Duodenal mucosa (tissue), 2 donors: Measurements from ENCODE around the gene PTOV1.
A peak's percentile ranks its signal among the peaks of the same experiment; 100 is the strongest.
"Not testable (repeated sequence)": the region's sequence is repeated elsewhere in the genome, so short reads cannot be mapped to it uniquely, and the experiment has no call there.

Source experiments
- H3K27ac ChIP-seq: one replicate; pipeline ENCODE4 v1.7.0; 2013; ENCODE audit warnings: low read depth, low read length
- H3K27me3 ChIP-seq, 2 donors: one replicate each; pipeline ENCODE4 v1.7.0; 2013; ENCODE audit warnings: low read length in 2 of 2, control low read depth in 1 of 2; ENCODE audit not compliant: insufficient read depth in 2 of 2, control insufficient read depth in 1 of 2
- H3K36me3 ChIP-seq, 2 donors: one replicate each; pipeline ENCODE4 v1.7.0; 2013; ENCODE audit warnings: low read length in 2 of 2, control low read depth in 1 of 2; ENCODE audit not compliant: insufficient read depth in 2 of 2, control insufficient read depth in 1 of 2
- H3K4me1 ChIP-seq, 2 donors: one replicate each; pipeline ENCODE4 v1.7.0; 2013; ENCODE audit warnings: low read length in 2 of 2, control low read depth in 1 of 2; ENCODE audit not compliant: insufficient read depth in 2 of 2, control insufficient read depth in 1 of 2
- H3K4me3 ChIP-seq, 2 donors: one replicate each; pipeline ENCODE4 v1.7.0; 2013; ENCODE audit warnings: low read length in 2 of 2, low read depth in 1 of 2
- H3K9ac ChIP-seq, 2 donors: one replicate each; pipeline ENCODE4 v1.7.0; 2013; ENCODE audit warnings: low read length in 2 of 2, low read depth in 1 of 2
- H3K9me3 ChIP-seq, 2 donors: one replicate each; pipeline ENCODE4 v1.7.0; 2013; ENCODE audit warnings: low read length in 2 of 2, control low read depth in 1 of 2; ENCODE audit not compliant: control insufficient read depth in 1 of 2

The PTOV1 gene

DNA sequence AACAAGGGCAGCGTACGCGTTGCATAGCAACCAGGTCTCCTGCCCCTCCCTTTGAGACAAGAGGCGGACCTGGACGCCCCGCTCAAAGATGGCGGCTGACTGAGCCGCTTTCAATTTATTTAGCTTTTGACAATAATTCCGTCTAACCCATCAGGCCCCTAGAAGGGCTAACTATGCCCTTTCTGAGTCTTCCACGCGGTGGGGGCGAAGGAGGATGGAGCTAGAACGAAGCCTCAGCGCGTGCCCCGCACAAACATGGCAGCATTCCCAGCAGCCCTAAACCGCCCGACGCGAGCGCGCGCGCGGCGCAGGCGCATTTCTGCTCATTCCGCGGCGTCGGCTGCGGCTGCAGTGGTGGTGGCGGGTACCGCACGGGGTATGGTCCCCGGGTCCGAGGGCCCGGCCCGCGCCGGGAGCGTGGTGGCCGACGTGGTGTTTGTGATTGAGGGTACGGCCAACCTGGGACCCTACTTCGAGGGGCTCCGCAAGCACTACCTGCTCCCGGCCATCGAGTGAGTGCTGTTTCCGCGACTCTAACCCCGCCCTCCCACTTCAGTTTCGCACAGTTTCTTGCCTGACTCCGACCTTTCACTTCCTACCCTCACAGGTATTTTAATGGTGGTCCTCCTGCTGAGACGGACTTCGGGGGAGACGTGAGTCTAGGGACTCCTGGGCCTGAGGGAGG is 32.9 kb upstream of the PTOV1 start, which contains the start of gene MED25:
TSS of gene MED25 (plus strand) at position 326 of the 685 bp plus-strand sequence. CDS start at position 379, 53 bp downstream.
- no peaks in the 10 kb centered on the region for H3K9me3 ChIP-seq
- H3K27me3 ChIP-seq: no peaks in the 10 kb centered on the region
- H3K36me3 ChIP-seq: peaks cover 0 to 2% of the 10 kb centered on the region in 2 donors
- H3K4me3 ChIP-seq: peak within 1 kb of the TSS; percentile 76 to 94
- H3K9ac ChIP-seq: peak within 1 kb of the TSS; percentile 73 to 86
- peak within 1 kb of the TSS; percentile 82 for H3K27ac ChIP-seq
- peaks cover 9 to 13% of the 10 kb centered on the region in 2 donors for H3K4me1 ChIP-seq

GRCh38 chr19:49818649-49819370 is 32.1 kb upstream of the PTOV1 start:
- H3K27ac ChIP-seq: no peak overlapping the region
- H3K9ac ChIP-seq: peak overlapping the region; percentile 73 to 86
- peak overlapping the region; percentile 76 to 94 for H3K4me3 ChIP-seq
- H3K9me3 ChIP-seq: no peaks in the 10 kb centered on the region
- H3K4me1 ChIP-seq: peaks cover 9 to 12% of the 10 kb centered on the region in 2 donors
- no peaks in the 10 kb centered on the region for H3K27me3 ChIP-seq
- H3K36me3 ChIP-seq: peaks cover 0 to 8% of the 10 kb centered on the region in 2 donors

- Histone ChIP-seq H3K4me3 (peak overlapping the region; percentile 76 to 94), H3K4me1 (peaks cover 9 to 10% of the 10 kb centered on the region in 2 donors), H3K9ac (peak overlapping the region; percentile 73 to 86)
- not testable (repeated sequence) for H3K27me3 ChIP-seq, H3K36me3 ChIP-seq, H3K27ac ChIP-seq, H3K9me3 ChIP-seq
Observed at GRCh38 chr19:49819452-49820115, 31.4 kb upstream of the PTOV1 start.

GRCh38 chr19:49820125-49820524 is 30.8 kb upstream of the PTOV1 start:
- Histone ChIP-seq H3K4me1 (peaks cover 9 to 10% of the 10 kb centered on the region in 2 donors), H3K27me3 (no peaks in the 10 kb centered on the region), H3K4me3 (no peak overlapping the region), H3K9me3 (no peaks in the 10 kb centered on the region), H3K27ac (no peak overlapping the region), H3K36me3 (peaks cover 0 to 8% of the 10 kb centered on the region in 2 donors), H3K9ac (no peak overlapping the region)

GRCh38 chr19:49823472-49823871 is 27.5 kb upstream of the PTOV1 start:
- Histone ChIP-seq H3K36me3 (peaks cover 8 to 24% of the 10 kb centered on the region in 2 donors), H3K27ac (no peak overlapping the region), H3K27me3 (no peaks in the 10 kb centered on the region), H3K9me3 (no peaks in the 10 kb centered on the region), H3K9ac (no peak overlapping the region), H3K4me1 (peaks cover 9 to 10% of the 10 kb centered on the region in 2 donors), H3K4me3 (no peak overlapping the region)

DNA sequence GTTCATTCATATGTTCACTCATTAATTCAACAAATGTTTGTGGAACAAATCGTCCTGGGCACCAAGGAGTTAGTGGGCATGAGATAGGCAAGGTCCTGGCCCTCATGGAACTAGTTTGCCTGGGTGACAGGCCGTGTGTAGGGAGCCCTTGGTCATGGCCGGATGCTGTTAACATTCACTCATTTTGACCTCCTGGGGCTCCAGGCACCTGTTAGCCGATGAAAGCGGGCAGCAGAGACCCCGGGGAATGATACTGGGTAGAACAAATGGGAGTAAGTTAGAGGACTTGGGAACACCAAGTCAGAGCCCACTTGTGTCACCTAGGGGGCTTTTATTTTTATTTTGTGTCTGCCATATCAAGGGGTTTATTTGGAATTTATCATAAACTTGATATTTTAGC is 26.3 kb upstream of the PTOV1 start:
- H3K4me3 ChIP-seq: no peak overlapping the region
- peaks cover under 1% of the 10 kb centered on the region in 2 donors for H3K4me1 ChIP-seq
- no peaks in the 10 kb centered on the region for H3K27me3 ChIP-seq
- no peak overlapping the region for H3K9ac ChIP-seq
- no peak overlapping the region for H3K27ac ChIP-seq
- no peaks in the 10 kb centered on the region for H3K9me3 ChIP-seq
- H3K36me3 ChIP-seq: peaks cover 12 to 34% of the 10 kb centered on the region in 2 donors

DNA sequence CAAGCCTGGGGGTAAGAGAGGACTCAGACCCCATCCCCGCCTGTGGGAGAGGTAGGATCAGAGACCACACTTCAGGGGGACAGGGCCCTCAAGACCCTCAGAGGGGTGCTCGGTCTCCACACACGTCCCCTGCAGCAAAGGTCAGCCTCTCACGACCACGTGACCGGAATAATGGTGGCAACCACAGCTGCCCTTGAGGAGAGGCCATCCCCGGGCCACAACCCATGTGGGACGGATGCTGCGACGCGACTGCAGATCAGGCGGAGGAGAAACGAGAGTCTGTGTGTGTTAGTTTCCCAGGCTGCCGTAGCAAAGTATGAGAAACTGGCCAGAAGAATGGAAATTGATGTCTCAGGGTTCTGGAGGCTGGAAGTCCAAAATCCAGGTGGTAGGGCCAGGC is 23.9 kb upstream of the PTOV1 start:
- Histone ChIP-seq H3K27me3 (no peaks in the 10 kb centered on the region), H3K9me3 (no peaks in the 10 kb centered on the region), H3K9ac (no peak overlapping the region), H3K4me3 (no peak overlapping the region), H3K4me1 (no peaks in the 10 kb centered on the region), H3K27ac (no peak overlapping the region), H3K36me3 (peaks cover 20 to 55% of the 10 kb centered on the region in 2 donors)

GRCh38 chr19:49829200-49829599 is 21.8 kb upstream of the PTOV1 start:
- no peaks in the 10 kb centered on the region for H3K4me1 ChIP-seq
- H3K36me3 ChIP-seq: peaks cover 37 to 68% of the 10 kb centered on the region in 2 donors
- H3K9ac ChIP-seq: no peak overlapping the region

GRCh38 chr19:49829721-49830120 is 21.2 kb upstream of the PTOV1 start:
- Histone ChIP-seq H3K9ac (no peak overlapping the region), H3K4me1 (no peaks in the 10 kb centered on the region), H3K27ac (no peak overlapping the region), H3K27me3 (no peaks in the 10 kb centered on the region), H3K9me3 (no peaks in the 10 kb centered on the region), H3K4me3 (no peak overlapping the region), H3K36me3 (peaks cover 41 to 74% of the 10 kb centered on the region in 2 donors)

More at GRCh38 chr19:49829200-49829599, 21.8 kb upstream of the PTOV1 start:
- Histone ChIP-seq H3K27ac (no peak overlapping the region), H3K4me3 (no peak overlapping the region), H3K27me3 (no peaks in the 10 kb centered on the region), H3K9me3 (no peaks in the 10 kb centered on the region)

DNA sequence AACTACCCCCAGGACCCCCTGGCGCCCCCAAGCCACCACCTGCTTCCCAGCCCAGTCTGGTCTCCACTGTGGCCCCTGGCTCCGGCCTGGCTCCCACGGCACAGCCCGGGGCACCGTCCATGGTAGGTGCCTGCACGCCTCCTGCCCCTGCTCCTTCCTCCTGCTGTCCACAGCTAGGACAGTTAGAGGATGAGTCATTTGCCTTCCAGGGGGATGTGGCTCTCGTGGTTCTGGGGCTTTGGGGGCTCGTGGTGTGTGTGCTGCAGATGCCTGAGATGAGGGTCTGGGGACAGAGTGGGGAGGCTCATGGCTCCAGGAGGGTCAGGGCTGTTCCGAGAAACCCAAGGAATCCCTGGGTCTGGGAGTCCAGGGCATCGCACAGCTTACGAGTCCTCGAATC is 20.2 kb upstream of the PTOV1 start:
- no peak overlapping the region for H3K27ac ChIP-seq
- no peaks in the 10 kb centered on the region for H3K27me3 ChIP-seq
- H3K4me3 ChIP-seq: no peak overlapping the region
- peaks cover 49 to 84% of the 10 kb centered on the region in 2 donors for H3K36me3 ChIP-seq
- H3K9ac ChIP-seq: no peak overlapping the region
- H3K4me1 ChIP-seq: no peaks in the 10 kb centered on the region
- H3K9me3 ChIP-seq: no peaks in the 10 kb centered on the region
